HG03565 (cell line): ENCODE data around the gene DHRS7C.
"Not testable (repeated sequence)": the region's sequence is repeated elsewhere in the genome, so short reads cannot be mapped to it uniquely, and the experiment has no call there.

Experiments
- ATAC-seq: cut with Tn5 transposase; IDR thresholded peaks from one replicate; pipeline ENCODE4 v1.9.1; 2021; ENCODE audit warnings: mild to moderate bottlenecking, moderate library complexity; ENCODE audit not compliant: unreplicated experiment

The DHRS7C gene

GRCh38 chr17:9810100-9810949 is 18.9 kb upstream of the DHRS7C start:
- ATAC-seq, result no peak

- ATAC-seq, result no peak
Measured at GRCh38 chr17:9809409-9809808, 18.0 kb upstream of the DHRS7C start.

- no peak for ATAC-seq
Measured at GRCh38 chr17:9806699-9807098, 15.3 kb upstream of the DHRS7C start.

- no peak for ATAC-seq
Measured at GRCh38 chr17:9805769-9806168, 14.4 kb upstream of the DHRS7C start.

- ATAC-seq, result no peak
Measured at GRCh38 chr17:9802697-9803096, 11.3 kb upstream of the DHRS7C start.

GRCh38 chr17:9802294-9802693 is 10.9 kb upstream of the DHRS7C start:
- ATAC-seq, result no peak

DNA sequence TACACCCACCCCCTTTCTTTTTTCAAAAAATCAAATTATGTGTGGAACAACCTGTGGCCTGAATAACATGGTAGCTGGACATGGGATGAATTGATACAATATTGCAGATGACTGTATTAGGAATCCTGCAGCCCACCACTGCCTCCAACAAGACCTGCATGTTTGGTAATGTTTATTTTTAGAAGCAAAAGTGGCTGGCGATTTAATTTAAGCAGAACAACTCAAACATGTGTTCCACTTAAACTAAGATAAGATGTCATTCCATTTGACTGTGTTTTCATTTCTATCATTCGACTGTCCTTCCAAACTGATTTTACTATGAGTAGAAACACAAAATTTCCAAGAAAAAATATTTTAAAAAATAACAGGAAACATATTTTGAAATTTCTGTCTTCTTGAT is 10.1 kb upstream of the DHRS7C start:
- ATAC-seq, result no peak

- ATAC-seq, result no peak
Measured at GRCh38 chr17:9798724-9799123, 7.3 kb upstream of the DHRS7C start.

GRCh38 chr17:9798008-9798407 is 6.6 kb upstream of the DHRS7C start:
- ATAC-seq, result no peak

GRCh38 chr17:9792181-9792840 is 919 bp upstream of the DHRS7C start:
- ATAC-seq, result no peak

DNA sequence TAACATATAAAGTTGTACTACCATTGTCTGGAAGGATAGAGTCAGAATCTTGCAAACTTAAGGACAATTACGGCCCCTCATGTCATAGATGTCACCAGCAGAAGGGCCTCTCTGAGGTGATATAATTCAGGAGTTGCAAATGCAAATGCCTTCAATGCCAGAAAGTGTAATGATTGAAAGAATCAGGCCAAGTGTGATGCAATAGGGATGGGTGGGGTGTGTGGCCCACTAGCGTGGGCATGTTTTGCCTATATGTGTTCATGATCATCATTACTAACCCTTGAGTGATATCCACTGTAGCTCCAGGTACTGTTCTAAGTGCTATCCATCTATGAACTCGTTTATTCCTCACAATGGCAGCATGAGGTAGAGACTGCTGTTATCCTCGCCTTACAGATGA is 1.1 kb downstream of the DHRS7C start:
- no peak for ATAC-seq

GRCh38 chr17:9788601-9789000 is 2.8 kb downstream of the DHRS7C start:
- no peak for ATAC-seq

DNA sequence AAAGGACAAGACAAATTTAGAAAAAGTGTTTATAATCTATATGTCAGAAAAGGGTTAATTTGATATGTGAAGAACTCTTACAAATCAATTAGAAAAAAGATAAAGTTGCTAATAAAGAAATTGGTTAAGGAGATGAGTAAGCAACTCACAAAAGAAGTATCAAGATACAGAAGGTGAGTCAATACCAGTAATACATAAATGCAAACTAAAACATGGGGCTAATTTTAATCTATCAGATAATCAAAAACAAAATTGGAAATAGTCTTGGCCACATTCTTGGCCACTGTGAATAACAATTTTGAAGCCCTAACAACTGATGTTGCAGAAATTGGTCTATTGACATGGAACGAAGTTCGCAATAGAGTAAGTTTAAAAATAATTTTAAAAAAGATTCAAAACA is 6.8 kb downstream of the DHRS7C start:
- no peak for ATAC-seq

DNA sequence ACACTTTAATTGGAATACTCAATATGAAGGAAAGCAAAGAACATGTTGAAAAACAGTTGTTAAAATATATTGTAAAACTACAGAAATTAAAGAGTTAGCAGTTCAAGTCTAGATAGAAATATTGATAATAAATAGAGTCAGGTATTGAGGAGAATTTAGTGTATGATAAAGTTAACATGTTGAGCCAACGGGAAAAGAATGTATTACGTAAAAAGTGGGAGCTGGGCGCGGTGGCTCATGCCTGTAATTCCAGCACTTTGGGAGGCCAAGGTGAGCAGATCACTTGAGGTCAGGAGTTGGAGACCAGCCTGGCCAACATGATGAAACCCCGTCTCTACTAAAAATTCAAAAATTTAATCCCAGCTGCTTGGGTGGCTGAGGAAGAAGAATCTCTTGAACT is 7.9 kb downstream of the DHRS7C start:
- ATAC-seq, result not testable (repeated sequence)

DNA sequence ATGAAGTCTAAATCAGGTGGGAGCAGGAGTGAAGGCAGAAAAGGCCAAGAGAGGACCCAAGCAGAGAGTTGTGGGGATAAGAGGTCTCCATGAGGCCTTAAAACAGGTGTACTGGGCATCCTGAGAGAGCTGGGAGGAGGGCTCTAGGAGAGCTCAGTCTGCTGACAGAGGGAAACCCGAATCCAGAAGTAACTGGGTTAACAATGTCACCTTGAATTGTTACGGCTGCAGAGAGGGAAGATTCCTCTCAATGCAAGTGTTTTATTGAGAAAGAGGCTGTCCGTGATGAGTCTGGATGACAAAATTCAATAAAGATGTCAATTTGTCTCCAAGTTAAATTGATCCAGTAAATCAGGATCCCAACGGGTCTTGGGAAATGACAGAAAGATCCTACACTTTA is 8.3 kb downstream of the DHRS7C start:
- ATAC-seq, result no peak

DNA sequence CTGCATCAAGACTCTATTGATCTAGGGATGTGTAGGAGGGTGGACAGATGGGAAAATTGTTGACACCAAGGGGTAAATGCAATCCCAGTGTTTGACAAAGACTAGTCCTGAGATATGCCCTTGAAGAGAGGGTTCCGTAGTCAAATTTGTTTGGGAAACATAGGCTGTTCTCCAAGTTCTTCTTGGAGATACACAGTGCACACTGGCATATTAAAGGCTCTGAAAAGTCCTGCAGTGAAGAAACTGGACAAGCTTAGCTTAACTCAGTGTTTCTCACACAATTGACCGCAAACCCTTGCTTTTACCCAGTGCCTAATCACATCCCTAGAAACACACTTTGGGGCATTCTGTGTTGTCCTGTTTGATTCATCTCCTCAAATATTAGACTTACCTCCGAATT is 10.8 kb downstream of the DHRS7C start:
- no peak for ATAC-seq

GRCh38 chr17:9776911-9777310 is 14.5 kb downstream of the DHRS7C start:
- ATAC-seq, result no peak

- ATAC-seq, result no peak
Measured at GRCh38 chr17:9772658-9773057, 18.7 kb downstream of the DHRS7C start.

DNA sequence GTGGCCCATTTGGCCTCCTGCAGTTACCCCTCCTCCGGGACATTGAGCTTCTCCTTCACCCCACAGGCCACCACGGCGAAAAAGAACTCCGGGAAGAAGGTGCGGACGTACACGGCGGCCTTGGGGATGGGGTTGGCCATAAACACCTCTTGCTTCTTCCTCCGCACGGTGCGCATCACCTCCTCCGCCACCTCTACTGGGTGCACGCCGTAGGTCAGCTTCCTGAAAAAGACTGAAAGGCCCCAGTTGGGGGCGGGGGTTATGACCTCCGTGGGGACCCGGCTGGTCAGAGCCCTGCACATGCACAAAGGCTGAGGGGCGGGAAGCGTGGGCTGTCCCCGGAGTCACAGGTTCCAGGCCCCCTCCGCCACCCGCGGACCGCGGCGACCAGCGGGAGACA is 19.9 kb downstream of the DHRS7C start:
- ATAC-seq, result no peak

DNA sequence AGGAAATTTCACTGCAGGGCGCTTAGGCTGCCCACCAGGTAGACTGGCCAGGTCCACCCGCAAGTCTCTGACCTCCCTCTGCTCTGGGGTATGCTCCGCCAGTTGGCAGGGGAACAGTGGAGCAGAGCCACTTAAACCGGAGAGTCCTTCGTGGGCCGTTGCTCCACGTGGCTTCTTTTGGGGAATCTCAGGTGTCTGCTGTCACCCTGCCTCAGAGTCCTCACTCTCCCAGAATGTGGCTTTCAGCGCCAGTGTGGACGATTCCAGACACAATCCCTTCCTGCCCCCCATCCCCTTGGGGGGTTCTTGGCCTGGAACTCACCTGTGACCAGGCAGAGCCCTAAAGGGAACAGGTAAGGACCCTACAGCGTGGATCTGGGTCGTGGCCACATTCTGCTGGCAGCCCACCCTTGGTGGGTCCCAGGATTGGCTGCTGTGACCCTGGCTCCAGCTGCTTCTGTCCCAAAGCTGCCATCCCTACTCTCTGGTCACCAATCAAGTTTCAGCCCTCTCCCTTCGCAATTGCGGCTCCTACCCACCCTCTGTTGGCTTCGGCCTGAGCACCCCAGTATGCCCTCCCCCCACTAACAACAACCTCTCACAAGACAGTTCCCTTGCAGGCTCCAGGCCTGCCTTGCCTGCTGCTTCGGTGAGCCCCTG is 22.2 kb downstream of the DHRS7C start:
- no peak for ATAC-seq

DNA sequence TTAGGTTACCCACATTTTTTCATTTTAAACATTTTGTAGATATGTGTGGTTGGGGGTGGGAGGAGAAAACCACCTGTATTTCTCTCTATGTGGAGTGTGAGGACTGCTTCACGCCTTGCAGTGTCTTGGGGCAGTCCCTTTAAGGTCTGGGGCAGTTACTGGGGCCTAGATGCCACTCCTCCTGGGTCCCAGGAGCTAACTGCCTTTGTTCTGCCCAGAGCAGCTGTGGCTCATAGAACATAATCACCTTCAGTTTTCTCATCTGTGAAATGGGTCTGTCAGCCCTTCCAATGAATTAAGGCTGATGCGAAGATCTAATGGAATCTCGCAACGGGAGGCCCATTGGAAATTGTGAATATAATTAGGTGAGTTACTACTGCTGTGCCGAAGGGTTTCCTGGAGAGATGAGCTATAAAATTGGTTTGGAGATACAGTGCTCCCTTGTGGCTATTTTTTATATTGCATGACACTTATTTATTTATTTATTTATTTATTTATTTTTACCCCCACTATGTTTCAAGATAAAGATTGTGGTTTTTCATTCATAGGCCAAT is 22.9 kb downstream of the DHRS7C start:
- ATAC-seq, result no peak
